ENCODE measurements around the gene ARHGEF28. TPM values are rescaled to one million over a fixed set of nuclear protein-coding genes. Genes with fewer than 3 reads are reported as not detected.

The ARHGEF28 gene
- total RNA-seq, 1 donor, result 0.63 TPM

- no peak overlapping the region for H3K4me3 ChIP-seq (ENCODE audit: low read length)
- H3K9me3 ChIP-seq (ENCODE audit: low read depth, low read length), result no peaks in the 10 kb centered on the region
- H3K4me1 ChIP-seq (ENCODE audit: insufficient read depth, low read length), result no peaks in the 10 kb centered on the region
- H3K27me3 ChIP-seq (ENCODE audit: insufficient read depth, low read length), result no peaks in the 10 kb centered on the region
These were observed 331.5 kb downstream of the ARHGEF28 start for GRCh38 chr5:73957397-73958001.

DNA sequence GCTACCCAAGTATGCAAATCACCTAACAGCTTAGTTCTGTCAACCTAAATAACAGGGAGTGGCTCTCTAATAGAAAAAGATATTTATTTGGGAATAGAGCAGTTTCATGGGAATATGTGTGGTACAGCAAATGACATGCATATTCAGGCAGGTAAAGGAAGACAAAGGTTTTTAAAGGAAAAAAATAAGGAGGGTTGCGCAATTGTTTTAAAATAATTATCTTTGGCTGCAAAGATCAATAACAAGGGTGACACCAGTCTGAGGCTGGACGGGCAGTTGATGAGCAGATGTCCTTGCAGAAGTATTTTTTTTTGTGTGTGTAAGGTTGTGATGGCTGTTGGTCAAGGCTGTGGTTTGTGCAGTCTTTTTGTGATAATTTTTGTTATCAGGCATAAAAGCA is 332.0 kb downstream of the ARHGEF28 start:
- H3K4me3 ChIP-seq (ENCODE audit: low read length), result no peak overlapping the region
- H3K4me1 ChIP-seq (ENCODE audit: insufficient read depth, low read length), result no peaks in the 10 kb centered on the region
- H3K9me3 ChIP-seq (ENCODE audit: low read depth, low read length), result no peaks in the 10 kb centered on the region
- H3K27me3 ChIP-seq (ENCODE audit: insufficient read depth, low read length), result no peaks in the 10 kb centered on the region

- no peak overlapping the region for H3K4me3 ChIP-seq (ENCODE audit: low read length)
- H3K27me3 ChIP-seq (ENCODE audit: insufficient read depth, low read length), result no peaks in the 10 kb centered on the region
- no peaks in the 10 kb centered on the region for H3K4me1 ChIP-seq (ENCODE audit: insufficient read depth, low read length)
- H3K9me3 ChIP-seq (ENCODE audit: low read depth, low read length), result no peaks in the 10 kb centered on the region
These were observed 334.0 kb downstream of the ARHGEF28 start for GRCh38 chr5:73960023-73960422.

GRCh38 chr5:73960426-73960825 is 334.4 kb downstream of the ARHGEF28 start:
- H3K27me3 ChIP-seq (ENCODE audit: insufficient read depth, low read length), result no peaks in the 10 kb centered on the region
- H3K4me1 ChIP-seq (ENCODE audit: insufficient read depth, low read length), result no peaks in the 10 kb centered on the region
- H3K9me3 ChIP-seq (ENCODE audit: low read depth, low read length), result no peaks in the 10 kb centered on the region
- no peak overlapping the region for H3K4me3 ChIP-seq (ENCODE audit: low read length)

DNA sequence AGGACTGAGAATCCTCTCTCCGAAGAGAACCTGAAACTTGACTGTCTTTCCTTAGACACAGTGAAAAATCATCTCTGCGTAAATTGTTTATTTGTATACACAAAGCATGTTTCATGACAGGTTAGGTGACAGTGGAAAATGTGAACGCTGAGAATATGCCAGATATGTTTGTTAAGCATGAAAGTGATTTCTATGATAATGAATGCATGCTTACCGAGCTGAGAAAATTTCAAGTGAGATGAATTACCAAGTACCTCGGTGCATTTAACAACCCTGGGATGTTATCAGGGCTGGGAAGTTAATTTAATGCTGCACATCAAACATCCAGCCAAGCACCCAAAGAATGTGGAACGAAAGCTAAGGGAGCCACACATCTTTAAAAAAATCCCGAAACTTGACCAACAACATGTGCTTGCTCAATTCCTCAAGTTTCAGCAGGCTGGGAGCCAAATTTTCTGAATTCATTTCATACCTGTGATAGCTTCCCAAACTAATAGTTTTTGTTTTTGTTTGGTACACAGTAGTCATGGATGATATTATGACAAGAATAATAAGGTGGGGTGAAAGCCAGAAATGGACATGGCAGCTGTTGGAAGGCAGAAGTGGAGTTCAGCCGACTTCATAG is 336.9 kb downstream of the ARHGEF28 start:
- Histone ChIP-seq H3K9me3 (ENCODE audit: low read depth, low read length) (no peaks in the 10 kb centered on the region), H3K4me1 (ENCODE audit: insufficient read depth, low read length) (no peaks in the 10 kb centered on the region), H3K4me3 (ENCODE audit: low read length) (no peak overlapping the region), H3K27me3 (ENCODE audit: insufficient read depth, low read length) (no peaks in the 10 kb centered on the region)

DNA sequence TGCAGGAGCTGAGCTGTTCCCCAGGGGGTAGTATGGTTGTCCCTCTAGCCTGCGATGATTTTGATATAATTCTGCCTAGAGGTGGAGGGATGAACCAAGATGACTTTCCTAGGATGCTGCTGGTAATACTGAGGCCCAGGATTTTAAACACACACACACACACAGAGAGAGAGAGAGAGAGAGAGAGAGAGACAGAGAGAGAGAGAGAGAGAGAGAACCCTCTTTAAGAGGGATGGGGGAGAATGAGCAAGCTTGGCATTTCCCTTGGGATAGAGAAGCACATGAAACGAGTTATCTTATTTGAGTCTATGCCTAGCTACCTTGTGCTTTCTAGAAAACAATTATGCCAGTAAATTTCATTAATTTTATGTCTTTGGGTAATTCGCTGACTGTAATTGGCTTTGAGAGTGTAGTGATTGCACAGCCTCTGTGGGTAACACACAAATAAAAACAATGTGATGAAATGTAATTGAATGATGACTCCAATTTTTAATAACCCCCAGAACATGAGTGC is 338.4 kb downstream of the ARHGEF28 start:
- H3K27me3 ChIP-seq (ENCODE audit: insufficient read depth, low read length), result no peaks in the 10 kb centered on the region
- H3K4me1 ChIP-seq (ENCODE audit: insufficient read depth, low read length), result no peaks in the 10 kb centered on the region
- H3K9me3 ChIP-seq (ENCODE audit: low read depth, low read length), result no peaks in the 10 kb centered on the region
- H3K4me3 ChIP-seq (ENCODE audit: low read length), result no peak overlapping the region

DNA sequence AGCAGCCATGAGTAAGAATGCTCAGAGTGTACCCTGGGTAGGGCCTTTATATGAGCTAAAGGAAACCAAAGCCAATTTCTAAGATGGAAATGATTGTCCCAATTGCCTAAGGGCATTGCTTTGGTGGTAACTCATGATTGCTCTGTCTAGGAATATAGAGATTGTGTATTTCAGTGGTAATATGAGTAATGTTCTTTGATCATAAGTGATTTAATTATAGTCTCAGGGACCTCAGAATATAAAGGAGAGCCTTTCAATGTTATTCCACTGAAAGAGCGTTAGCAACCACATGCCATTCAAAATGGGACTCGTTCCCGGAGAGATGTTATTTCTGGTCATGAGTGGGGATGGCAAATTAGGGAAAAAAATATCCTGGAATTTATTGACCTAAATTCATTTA is 340.5 kb downstream of the ARHGEF28 start:
- Histone ChIP-seq H3K4me3 (ENCODE audit: low read length) (no peak overlapping the region), H3K9me3 (ENCODE audit: low read depth, low read length) (no peaks in the 10 kb centered on the region), H3K27me3 (ENCODE audit: insufficient read depth, low read length) (no peaks in the 10 kb centered on the region), H3K4me1 (ENCODE audit: insufficient read depth, low read length) (no peaks in the 10 kb centered on the region)

GRCh38 chr5:73967347-73967746 is 341.4 kb downstream of the ARHGEF28 start:
- Histone ChIP-seq H3K9me3 (ENCODE audit: low read depth, low read length) (no peaks in the 10 kb centered on the region), H3K4me3 (ENCODE audit: low read length) (no peak overlapping the region), H3K27me3 (ENCODE audit: insufficient read depth, low read length) (no peaks in the 10 kb centered on the region), H3K4me1 (ENCODE audit: insufficient read depth, low read length) (no peaks in the 10 kb centered on the region)

GRCh38 chr5:73968246-73968645 is 342.2 kb downstream of the ARHGEF28 start:
- no peaks in the 10 kb centered on the region for H3K9me3 ChIP-seq (ENCODE audit: low read depth, low read length)
- H3K4me3 ChIP-seq (ENCODE audit: low read length), result no peak overlapping the region
- H3K4me1 ChIP-seq (ENCODE audit: insufficient read depth, low read length), result no peaks in the 10 kb centered on the region
- no peaks in the 10 kb centered on the region for H3K27me3 ChIP-seq (ENCODE audit: insufficient read depth, low read length)

DNA sequence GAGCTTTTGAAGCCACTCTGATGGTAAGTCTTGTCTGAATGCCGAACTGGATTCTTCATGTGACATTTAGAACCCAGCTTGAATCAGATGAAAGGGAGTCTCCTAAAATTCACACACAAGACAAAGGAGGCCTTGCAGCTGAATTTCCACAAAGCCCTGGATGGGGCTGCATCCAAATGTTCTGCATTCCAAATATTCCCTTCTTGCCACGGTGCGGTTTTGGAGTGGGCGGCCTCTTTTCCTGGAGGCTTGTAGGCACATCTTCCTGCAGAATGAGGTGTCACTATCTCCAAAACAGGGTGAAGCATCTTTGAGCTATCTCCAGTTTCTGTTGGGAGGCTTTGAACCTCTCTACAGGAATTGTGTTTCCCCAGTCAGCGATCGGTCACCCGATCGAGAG is 342.7 kb downstream of the ARHGEF28 start:
- Histone ChIP-seq H3K27me3 (ENCODE audit: insufficient read depth, low read length) (no peaks in the 10 kb centered on the region), H3K9me3 (ENCODE audit: low read depth, low read length) (no peaks in the 10 kb centered on the region), H3K4me3 (ENCODE audit: low read length) (no peak overlapping the region), H3K4me1 (ENCODE audit: insufficient read depth, low read length) (no peaks in the 10 kb centered on the region)

- H3K9me3 ChIP-seq (ENCODE audit: low read depth, low read length), result no peaks in the 10 kb centered on the region
- no peaks in the 10 kb centered on the region for H3K27me3 ChIP-seq (ENCODE audit: insufficient read depth, low read length)
These were observed 343.4 kb downstream of the ARHGEF28 start for GRCh38 chr5:73969195-73970036.

GRCh38 chr5:73971326-73971725 is 345.3 kb downstream of the ARHGEF28 start:
- no peaks in the 10 kb centered on the region for H3K9me3 ChIP-seq (ENCODE audit: low read depth, low read length)
- no peak overlapping the region for H3K4me3 ChIP-seq (ENCODE audit: low read length)
- H3K4me1 ChIP-seq (ENCODE audit: insufficient read depth, low read length), result no peaks in the 10 kb centered on the region
- no peaks in the 10 kb centered on the region for H3K27me3 ChIP-seq (ENCODE audit: insufficient read depth, low read length)

More at GRCh38 chr5:73969195-73970036, 343.4 kb downstream of the ARHGEF28 start:
- Histone ChIP-seq H3K4me1 (ENCODE audit: insufficient read depth, low read length) (no peaks in the 10 kb centered on the region), H3K4me3 (ENCODE audit: low read length) (no peak overlapping the region)

DNA sequence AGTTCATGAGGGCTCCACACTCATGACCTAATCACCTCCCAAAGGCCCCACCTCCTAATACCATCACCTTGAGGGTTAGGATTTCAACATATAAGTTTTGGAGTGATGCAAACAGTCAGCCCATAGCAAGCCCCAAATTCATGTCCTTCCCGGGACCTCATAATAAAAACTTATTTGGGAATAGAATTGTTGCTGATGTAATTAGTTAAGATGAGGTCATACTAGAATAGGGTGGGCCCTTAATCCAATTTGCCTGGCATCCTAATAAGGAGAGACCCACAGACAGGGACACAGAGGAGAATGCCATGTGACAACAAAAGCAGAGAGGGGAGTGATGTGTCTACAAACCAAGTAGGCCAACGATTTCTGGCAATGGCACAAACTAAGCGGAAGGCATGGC is 347.1 kb downstream of the ARHGEF28 start:
- no peaks in the 10 kb centered on the region for H3K9me3 ChIP-seq (ENCODE audit: low read depth, low read length)
- H3K4me1 ChIP-seq (ENCODE audit: insufficient read depth, low read length), result no peaks in the 10 kb centered on the region
- no peaks in the 10 kb centered on the region for H3K27me3 ChIP-seq (ENCODE audit: insufficient read depth, low read length)
- H3K4me3 ChIP-seq (ENCODE audit: low read length), result no peak overlapping the region

DNA sequence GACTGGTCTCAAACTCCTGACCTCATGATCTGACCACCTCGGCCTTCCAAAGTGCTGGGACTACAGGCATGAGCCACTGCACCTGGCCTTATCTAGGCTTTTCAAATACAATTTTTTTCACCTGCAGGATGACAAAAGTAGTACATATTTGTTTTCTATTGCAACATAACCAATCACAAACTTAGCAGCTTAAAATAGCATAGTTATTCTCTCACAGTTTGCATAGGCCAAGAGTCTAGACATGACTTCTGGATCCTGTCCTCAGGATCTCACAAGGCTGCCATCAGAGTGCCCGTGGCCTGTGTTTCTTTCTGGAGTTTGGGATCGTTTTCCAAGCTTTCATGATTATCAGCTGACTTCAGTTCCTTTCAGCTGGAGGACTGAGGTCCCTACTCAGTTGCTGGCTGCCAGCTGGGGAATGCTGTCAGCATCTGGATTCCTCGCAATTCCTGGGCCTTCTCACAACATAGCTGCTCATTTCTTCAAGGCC is 348.9 kb downstream of the ARHGEF28 start:
- H3K27me3 ChIP-seq (ENCODE audit: insufficient read depth, low read length), result no peaks in the 10 kb centered on the region
- H3K4me1 ChIP-seq (ENCODE audit: insufficient read depth, low read length), result no peaks in the 10 kb centered on the region

GRCh38 chr5:73975845-73976244 is 349.8 kb downstream of the ARHGEF28 start:
- Histone ChIP-seq H3K27me3 (ENCODE audit: insufficient read depth, low read length) (no peaks in the 10 kb centered on the region), H3K4me1 (ENCODE audit: insufficient read depth, low read length) (no peaks in the 10 kb centered on the region), H3K9me3 (ENCODE audit: low read depth, low read length) (no peaks in the 10 kb centered on the region), H3K4me3 (ENCODE audit: low read length) (no peak overlapping the region)

More for the DNA sequence above, 348.9 kb downstream of the ARHGEF28 start:
- H3K4me3 ChIP-seq (ENCODE audit: low read length), result no peak overlapping the region
- no peaks in the 10 kb centered on the region for H3K9me3 ChIP-seq (ENCODE audit: low read depth, low read length)
